ENCODE data around the gene GSE1.

GSE1 gene

DNA sequence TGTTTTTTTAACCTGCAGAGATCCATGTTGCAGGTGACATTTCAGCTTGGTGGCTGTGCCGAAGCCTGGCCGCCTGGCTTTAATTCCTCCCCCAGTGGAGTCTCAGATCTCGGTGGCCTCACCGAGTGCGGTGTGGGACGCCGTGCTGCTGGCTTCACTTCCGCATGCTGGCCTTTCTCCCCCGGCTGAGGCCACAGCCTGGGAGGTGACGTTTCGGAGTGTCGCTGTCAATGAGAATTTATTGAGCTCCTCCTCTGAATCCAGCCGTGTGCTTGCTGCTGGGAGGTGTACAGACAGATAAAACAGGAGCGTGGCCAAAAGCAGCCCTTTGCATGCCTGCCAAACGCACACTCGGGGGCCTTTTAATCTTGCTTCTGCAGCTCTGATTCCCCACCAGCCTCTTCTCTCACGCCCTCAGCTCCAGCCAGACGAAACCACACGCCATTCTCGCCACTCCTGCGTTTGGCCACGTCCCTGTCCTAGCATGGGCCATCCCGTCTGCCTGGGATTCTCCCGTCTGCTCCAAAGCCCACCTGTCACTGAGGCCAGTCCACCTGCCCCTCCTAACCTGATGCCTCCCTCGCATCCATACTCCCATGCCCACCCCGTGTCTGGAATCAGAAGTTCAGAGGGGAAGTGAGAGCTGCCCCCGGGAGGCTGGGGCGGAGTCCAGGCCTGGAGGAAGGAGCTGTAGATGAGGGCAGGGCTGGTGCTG, 3.6 kb downstream of the GSE1 start:
- DNase-seq (ENCODE audit: low spot score), result peak; percentile 31

DNA sequence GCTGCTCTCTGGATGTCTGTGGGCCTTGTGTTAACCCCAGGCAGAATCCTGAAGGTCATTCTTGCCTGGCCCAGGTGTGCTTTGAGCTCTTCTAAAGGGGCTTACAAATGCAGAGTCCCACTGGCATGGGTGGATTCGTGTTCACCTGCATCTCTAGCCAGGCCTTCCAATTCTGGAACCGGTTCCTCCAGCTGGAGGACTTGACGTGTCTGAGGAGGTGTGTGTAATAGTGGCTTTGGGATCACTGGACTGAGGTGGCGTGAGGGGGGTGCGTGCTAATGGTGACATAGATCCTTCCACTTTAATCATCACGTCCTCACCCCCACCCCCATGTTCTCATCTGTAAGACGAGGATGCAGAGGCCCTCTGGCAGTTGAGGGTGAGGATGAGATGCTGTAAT, 4.8 kb downstream of the GSE1 start:
- DNase-seq (ENCODE audit: low spot score), result no peak

DNA sequence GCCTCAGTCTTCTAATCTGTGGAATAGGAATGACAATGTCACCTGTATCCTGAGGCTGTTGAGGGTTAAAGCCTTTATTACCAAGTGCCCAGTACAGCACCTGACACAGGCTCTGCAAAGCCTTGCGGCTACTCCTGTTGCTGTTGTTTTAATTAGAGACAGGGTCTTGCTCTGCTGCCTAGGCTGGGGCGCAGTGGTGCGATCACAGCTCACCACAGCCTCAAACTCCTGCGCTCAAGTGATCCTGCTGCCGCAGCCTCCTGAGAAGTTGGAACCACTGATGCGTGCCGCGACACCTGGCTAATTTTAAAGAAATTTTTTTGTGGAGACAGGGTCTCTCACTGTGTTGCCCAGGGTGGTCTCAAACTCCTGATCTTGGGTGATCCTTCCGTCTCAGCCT, 5.4 kb downstream of the GSE1 start:
- DNase-seq (ENCODE audit: low spot score), result no peak

DNA sequence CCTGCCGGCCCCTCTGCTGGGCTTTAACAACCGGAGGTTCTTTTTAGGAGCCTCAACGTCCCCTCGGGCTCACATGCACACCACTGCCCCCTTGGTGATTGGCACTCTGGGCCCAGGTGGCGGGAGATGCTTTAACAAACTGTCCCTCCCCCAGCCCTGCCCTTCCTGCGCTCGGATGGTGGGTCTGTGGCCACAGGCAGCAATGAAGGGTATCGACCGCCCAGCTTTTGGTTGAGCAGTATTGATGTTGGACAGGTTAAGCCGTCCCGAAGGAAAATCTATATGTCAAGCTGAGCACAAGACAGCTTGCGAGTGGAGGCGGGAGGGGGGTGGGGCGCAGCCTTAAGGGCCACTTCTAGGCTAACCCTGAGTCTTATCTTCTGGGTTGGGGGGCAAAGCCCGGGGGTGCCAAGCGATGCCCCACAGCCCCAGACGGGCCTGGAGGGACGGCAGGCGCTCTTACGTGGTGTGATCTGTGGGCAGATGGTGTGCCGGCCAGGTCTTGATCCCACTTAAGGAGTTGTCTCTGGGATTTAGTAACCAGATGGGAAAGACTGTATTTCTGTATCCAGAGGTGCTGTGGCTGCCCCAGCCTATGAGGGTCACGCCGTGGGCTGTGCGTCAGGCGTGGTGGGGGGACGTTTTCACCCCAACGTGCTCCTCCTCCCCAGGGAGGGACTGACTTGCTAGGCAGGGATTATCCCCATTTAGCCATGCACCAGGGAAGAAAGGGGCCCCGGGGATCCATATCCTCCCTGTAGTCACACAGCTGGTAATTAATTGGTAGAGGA, 6.2 kb downstream of the GSE1 start:
- no peak for DNase-seq (ENCODE audit: low spot score)

DNA sequence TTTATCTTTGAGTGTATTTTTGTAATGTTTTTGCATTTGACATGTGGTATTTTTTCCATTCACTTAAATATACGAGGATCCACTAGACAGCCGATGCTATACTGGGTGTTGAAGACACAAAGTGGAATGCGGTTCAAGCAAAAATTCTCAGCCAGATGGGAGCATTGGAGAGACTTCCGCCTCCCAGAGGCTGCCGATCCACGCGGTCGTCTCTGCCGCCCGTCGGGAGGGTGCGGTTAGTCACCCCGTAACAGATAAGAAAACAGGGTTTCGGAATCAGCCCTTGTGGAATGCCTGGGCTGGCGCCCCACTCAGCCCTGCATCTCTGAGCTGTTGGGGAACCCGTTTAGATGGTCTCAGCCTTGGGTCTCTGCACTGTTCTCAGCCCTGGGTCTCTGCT, 7.3 kb downstream of the GSE1 start:
- no peak for DNase-seq (ENCODE audit: low spot score)

DNA sequence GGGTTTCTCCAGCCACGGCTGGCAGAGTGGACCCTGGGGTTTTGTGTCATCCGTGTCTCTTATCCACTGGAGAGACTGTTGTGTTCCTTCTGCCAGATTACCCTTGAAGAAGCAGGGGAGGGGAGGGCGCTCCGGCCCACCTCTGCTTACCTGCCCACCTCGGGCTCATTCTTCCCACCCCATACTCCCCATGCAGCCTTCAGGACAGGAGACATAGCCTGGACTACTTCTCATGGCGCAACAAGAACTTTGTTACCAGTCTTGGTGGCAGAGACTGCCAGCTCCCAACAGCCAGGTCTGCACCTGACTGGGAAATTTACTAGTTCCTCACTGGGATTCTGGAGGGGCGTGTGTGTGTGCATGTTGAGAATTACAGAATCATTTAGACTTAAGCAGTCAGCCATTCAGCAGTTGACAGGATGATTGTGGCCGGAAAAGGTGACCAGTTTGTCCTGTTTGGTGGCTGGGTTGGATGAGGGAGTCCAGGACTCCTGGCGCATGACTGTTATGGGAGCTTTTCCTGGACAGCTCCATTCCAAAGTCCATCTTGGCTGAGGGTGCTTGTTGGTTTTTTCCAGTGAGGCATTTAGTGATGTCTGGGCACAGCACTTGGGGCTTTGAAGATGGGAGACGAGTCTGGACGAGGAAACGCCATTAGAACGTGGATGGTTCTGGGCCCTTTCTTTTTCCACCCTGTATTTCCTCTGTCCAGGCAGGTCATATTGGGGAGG, 8.7 kb downstream of the GSE1 start:
- no peak for DNase-seq (ENCODE audit: low spot score)

DNA sequence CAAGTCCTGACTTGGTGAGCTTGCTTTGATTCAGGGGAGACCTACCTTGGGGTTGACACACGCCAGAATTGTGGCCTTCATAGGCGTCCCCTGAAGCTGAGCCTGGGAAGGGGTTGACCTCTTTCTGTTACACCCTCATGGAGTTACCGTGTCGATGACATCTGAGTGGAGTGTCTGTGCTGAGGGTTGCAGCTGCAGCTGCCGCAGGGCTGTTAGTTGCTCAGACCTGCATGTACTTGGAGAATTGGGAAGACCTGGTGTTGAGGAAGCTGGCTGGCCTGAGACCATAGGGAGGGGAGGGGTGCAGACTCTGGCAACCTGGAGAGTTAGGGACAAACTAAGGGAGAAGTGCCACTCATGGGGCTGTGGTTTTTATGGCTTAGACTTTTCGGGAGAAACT, 9.6 kb downstream of the GSE1 start:
- no peak for DNase-seq (ENCODE audit: low spot score)

DNA sequence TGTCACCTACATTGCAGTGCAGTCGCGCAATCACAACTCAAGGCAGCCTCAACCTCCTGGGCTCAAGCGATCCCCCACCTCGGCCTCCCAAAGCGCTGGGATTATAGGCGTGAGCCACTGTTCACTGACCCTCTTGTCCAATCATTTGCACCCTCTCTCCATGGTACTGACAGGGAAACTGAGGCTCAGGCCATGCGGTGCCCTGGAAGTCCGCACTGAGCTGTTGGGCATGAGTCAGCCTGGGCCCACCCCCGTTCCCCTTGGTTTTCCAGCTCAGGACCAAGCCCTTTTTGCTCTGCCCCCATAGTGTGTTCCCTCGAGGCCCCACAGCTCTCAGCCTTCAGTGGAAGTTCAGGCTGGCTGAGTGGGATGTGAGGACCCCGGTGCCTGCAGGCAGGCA, 10.1 kb downstream of the GSE1 start:
- DNase-seq (ENCODE audit: low spot score), result no peak

DNA sequence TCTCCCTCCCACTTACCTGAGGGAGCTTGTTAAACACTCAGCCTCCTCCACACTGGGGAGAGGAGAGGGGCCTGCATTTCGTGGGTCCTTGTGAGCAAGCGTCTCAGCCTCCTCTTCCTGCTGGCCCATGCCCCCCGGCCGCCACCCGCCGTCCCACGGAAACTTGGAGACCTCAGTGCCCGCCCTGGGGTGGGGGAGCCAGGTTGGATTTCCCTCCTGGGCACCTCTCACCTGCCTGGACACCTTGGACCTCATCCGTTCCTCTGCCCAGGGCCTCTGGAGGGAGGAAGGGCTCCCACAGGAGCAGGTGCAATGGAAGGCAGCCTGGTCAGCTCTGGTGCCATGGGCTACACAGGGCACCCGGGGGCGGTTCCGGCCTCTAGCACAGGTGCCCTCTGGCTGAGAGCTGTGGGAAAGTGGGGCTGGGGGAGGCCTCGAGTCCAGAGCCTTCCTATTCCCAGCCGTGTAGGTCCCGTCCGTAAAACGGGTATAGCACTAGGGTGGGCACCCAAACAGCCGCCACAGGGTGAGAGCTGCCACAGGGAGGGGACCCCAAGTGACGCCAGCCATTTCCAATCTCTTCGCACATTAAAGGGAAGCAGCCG, 11.0 kb downstream of the GSE1 start:
- no peak for DNase-seq (ENCODE audit: low spot score)

DNA sequence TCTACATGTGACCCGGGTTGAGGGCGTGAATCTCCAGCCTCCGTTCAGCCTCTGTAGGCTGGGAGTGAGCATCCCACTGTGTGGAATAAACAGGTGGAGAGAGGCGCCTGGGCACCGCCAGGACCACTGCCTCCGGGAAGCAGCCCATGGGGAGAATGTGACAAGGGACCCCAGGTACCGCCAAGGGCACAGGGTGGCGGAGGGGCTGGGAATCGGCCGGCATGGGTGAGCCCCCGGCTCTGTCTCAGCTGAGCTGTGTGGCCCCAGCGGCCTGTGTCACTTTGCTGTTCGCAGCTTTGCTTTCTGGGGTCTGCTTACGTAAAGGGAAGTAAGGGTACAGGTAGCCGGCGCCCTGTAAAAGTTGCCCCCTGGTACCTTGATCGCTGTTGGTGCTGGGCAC, 11.5 kb downstream of the GSE1 start:
- no peak for DNase-seq (ENCODE audit: low spot score)

DNA sequence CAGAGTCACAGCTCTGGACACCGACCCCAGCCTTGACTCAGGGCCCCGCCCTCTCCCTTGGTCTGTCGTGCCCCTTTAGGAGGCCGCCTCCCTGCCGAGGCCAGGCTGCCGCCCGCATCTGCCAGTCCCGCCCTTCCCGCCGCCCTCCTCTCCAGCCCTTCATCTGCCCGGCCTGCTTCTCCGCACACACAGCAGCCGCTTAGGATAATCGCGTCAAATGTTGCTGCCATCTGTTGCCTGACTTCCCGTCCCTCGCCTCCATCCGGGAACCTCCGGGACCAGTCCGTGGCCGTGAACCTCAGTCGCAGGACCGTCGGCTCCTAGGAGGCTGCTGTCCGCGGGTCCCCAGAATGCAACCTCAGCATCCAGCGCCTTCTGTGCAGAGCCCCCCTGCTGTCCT, 11.9 kb downstream of the GSE1 start:
- DNase-seq (ENCODE audit: low spot score), result no peak

DNA sequence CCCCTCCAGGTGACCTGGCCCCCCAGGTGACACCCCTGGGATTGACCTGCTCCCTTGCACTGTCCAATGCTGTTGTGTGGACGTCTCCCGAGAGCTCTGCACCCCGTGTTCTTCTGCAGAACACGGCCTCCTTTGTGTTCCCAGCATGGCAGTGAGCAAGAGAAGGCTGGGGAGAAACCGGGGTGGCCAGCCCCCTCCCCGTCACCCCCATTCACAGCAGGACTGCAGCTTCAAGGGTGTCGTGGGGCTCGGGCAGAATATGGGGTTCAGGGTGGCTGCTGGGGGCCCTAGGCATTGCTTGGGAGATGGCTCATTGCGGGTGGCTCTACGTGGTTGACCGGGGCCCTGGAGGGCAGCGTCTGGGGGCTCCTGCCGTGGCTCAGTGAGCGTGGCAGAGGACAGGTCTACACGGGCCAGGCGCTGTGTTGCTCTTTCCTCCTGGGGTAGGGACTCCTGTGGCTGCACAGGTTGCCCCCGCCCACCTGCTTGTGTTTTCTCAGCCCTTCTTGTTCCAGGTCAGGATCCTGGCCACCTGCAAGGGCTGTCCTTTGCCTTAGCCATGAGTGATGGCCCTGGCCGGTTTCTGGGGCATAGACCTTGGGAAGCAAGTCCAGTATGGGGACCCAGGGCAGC, 12.5 kb downstream of the GSE1 start:
- no peak for DNase-seq (ENCODE audit: low spot score)

DNA sequence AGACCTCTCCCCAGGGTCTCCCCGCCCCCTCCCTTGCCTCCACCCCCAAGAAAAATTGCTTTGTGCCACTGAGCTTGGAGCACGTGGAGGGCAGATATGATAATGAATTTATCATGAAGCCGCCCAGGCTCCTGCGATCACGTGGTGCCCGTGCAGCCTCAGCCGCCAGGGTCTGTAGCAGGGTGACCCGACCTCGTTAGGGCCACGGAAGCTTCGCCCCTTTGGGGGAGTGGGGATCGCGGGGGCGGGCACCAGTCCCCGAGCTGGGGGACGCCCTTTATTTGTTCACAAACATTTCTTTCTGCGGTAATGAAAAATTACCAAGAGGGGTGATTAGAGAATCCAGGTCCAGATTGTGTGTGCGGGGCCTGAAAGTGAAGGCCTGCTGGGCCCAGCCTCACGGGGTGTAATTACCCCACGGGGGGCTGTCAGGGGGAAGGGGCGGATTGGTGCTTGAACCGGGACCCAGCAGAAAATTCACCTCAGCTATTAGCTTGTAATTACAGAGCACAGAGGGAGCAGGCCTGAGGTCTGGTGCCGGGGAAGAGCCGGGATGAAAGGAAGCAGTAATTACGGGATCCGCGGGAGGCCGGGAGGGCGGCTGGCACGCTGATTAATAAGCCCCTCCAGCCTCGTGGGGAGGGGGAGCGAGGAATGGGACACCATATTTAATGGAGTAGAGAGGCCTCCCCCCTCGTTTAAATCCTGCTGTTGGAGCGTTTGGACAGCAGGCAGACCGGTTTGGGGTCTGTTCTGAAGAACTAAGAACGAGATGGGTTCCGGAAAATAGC, 13.3 kb downstream of the GSE1 start:
- no peak for DNase-seq (ENCODE audit: low spot score)

DNA sequence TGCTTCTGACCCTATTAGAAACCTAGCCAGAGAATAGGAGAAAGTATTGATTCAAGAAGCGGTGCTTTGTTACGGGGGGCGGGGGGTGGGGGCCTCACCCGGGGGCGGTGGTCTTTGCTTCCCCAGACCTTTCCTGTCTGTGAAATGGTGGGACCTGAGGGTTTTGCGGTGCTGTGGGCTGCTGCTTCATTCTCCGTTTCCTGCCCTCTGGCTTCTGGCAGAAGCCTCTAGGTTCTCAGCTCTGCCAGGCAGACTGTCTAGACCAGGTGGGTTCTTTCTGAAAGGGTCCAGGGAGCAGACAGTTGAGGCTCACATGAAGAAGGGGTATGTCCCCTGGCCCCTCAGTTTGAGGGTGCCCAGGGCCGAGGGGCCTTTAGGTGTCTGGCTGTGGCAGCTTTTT, 14.0 kb downstream of the GSE1 start:
- DNase-seq (ENCODE audit: low spot score), result no peak

DNA sequence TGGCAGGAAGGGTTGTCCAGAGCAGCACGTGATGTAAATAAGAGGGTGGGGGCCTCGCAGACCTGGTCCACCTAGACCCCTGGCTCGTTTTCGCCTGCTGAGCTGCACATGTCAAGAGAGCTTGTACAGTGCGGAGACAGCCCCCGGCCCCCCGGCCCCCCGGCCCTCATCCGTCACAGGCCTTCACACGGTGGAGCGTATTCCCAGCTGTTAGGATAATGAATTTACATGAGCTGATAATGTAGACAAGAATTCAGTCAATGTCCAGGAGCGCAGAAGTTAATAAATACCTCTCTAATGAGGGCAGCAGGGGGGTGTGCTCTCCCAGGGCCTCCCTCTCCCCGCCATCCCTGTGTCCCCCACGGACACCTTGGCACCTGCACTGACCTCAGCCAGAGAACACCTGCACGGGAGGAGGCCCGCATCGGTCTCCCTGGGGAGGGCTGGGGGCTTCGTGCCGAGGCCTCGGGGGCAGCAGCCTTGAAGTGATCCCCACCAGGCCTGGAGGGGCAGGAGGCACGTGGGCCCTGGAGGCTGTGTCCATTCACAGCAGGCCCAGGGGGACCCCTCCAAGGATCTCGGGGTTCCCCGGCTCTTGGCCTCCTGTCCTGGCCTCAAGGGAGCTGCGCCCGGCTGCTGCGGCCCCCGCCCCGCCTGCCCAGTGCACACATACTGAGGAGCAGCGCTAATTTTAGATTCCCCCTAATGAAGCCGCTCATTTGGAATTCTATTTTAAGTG, 14.6 kb downstream of the GSE1 start:
- DNase-seq (ENCODE audit: low spot score), result no peak

DNA sequence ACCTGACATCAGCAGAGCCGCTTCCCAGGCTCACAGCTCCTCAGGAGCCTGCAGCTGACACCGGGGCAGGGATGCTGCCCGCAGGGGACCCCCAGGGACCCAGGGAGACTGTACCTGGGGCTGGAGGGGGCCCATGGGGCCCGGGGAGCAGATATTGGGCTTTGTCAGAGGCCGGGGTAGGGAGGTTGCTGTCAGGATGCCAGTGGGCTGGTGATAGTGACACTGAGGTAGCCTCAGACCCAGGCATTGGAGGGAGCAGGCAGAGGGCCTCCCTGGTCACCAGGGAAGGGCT, 15.1 kb downstream of the GSE1 start:
- DNase-seq (ENCODE audit: low spot score), result no peak

DNA sequence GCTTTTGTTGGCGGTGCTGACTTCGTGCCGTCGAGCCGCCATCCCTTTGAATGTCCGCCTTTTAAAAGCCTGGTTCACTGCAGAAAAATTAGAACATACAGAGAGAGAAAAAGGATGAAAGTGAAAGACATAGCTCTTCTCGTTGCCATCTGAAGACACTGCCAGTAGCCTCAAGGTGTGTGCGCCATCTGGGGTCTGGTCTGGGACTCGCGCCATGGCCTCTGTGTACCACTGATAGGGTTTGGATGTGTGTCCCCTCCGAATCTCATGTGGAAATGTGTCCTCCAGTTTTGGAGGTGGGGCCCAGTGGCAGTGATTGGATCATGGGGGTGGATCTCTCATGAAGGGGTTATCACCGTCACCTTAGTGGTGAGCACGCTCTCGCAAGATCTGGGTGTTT, 15.5 kb downstream of the GSE1 start:
- DNase-seq (ENCODE audit: low spot score), result no peak

DNA sequence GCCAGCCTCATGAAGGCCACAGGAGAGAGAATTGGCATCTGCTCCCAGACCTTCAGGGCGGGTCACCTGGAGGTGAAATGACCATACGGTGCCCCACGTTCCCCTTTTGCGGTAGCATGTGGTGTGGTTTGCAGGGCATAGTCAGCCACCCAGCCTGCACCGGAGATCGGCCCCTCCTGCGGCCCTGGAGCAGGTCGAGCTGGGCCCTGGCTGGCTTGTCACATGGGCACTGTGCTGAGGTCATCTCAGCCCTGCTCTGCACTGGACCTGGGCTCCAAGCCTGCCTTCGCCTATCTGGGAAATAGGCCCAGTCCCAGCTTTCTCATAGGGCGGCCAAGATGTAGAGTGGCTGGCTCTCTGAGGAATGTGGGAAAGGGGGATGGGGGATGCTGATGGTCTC, 16.2 kb downstream of the GSE1 start:
- no peak for DNase-seq (ENCODE audit: low spot score)

DNA sequence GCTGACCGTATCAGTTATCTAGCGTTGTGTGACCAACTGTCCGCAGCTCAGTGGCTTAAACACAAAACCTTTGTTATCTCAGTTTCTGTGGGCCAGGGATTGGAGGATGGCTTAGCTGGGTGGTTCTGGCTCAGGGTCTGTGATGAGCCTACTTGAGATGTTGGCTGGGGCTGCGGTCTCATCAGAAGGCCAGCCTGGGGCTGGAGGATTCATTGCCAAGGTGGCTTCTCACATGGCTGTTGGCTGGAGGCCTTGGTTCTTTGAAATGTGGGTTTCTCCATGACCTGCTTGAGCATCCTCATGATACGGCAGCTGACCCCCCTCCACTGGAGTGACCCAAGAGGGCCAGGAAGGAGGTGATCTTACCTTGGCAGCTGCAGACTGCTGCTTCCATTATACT, 16.7 kb downstream of the GSE1 start:
- no peak for DNase-seq (ENCODE audit: low spot score)

DNA sequence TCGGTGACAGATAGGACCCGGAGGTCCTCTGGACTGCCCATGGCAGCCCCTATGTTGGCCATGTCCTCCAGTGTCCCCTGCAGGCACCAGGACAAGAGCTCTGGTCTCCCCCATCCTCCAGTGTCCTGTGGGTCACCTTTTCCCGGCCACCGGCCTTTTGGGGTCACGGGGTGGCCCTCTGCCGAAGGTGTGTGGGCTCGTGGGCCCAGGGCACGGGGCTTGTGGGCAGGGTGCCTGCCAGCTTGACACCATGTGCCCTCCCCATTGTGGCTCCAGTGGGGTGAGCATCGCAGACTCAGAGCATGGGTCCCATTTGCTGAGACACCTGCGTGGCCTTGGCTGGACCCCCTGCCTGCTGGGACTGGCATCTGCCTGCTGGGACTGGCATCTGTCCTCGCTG, 18.1 kb downstream of the GSE1 start:
- DNase-seq (ENCODE audit: low spot score), result no peak

DNA sequence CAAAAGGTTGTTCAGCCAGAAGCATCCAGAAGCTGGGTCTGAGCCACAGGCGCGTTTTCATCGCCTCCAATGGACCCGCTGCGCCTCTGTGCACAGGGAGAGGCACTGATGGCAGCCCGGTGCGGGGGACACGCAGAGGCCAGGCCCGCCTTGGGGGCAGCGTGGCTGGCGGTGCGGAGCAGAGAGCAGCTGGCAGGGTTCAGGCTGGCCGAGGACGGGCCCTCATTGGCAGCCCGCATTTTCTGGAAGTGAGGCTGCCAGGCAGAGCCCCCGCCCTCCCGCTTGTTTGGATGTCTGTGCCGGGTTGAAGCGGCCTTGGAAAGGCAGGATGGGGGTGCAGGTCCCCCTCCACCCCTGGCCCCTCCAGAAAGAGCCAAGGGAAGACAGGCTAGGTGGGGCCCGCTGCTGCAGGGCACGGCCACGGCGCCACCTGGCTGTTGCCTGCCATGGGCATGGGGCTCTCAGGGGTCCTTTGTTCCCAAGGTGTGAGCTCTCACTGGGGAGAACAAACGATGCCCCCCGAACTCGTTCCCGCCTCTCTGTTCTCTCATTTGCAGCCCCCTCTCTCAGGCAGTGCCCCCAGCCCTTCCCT, 18.8 kb downstream of the GSE1 start:
- DNase-seq (ENCODE audit: low spot score), result no peak
